Stomach (tissue), 9 donors: ENCODE results near the gene RPSA. TPM values are rescaled to one million over a fixed set of nuclear protein-coding genes. Genes with fewer than 3 reads are reported as not detected.

ENCODE experiments used
- DNase-seq, 2 donors: peaks; one replicate each; pipeline versions ENCODE4 v3.0.0 to v3.0.0-alpha.2; 2013 to 2019
- H3K27ac ChIP-seq, 5 donors: fragments of 200-600 bp in 4 of 5; sonication (generic) in 4 of 5; one replicate each; pipeline ENCODE4 v1.5.1; 2013 to 2019; ENCODE audit warnings: mild to moderate bottlenecking in 1 of 5, moderate library complexity in 1 of 5
- H3K27me3 ChIP-seq, 3 donors: fragments of 200-600 bp; sonication (generic); one replicate each; pipeline ENCODE4 v1.5.1; 2017 to 2019; ENCODE audit warnings: mixed run types in 1 of 3
- H3K36me3 ChIP-seq, 4 donors: fragments of 200-600 bp; sonication (generic); 1 replicate in 3 of 4; 2 replicates in 1 of 4; pipeline ENCODE4 v1.5.1; 2016 to 2019
- H3K4me1 ChIP-seq, 4 donors: fragments of 200-600 bp; sonication (generic); one replicate each; pipeline ENCODE4 v1.5.1; 2016 to 2019
- H3K4me3 ChIP-seq, 4 donors: fragments of 200-600 bp; sonication (generic) in 3 of 4; one replicate each; pipeline ENCODE4 v1.5.1; 2016 to 2019; ENCODE audit warnings: mild to moderate bottlenecking in 1 of 4
- H3K9me3 ChIP-seq, 4 donors: fragments of 200-600 bp; sonication (generic); one replicate each; pipeline ENCODE4 v1.5.1; 2016 to 2019
- CTCF ChIP-seq, 7 experiments: fragments of 450-650 bp in 4 of 7; fragments of 200-600 bp in 3 of 7; sonication (generic) in 3 of 7; IDR thresholded peaks; one replicate each; pipeline ENCODE4 v1.5.1; 2016 to 2019; ENCODE audit warnings: antibody characterized with exemption in 7 of 7, control low read depth in 2 of 7, mild to moderate bottlenecking in 1 of 7
- EP300 ChIP-seq: sonication (generic); formaldehyde crosslinking; IDR thresholded peaks from one replicate; pipeline ENCODE4 v1.6.1; 2017; ENCODE audit warnings: antibody characterized with exemption
- POLR2A ChIP-seq, 4 donors: fragments of 450-650 bp; IDR thresholded peaks; one replicate each; pipeline ENCODE4 v1.6.1; 2016; ENCODE audit warnings: antibody characterized with exemption in 4 of 4, control low read depth in 2 of 4, mild to moderate bottlenecking in 1 of 4, moderate library complexity in 1 of 4
- POLR2AphosphoS5 ChIP-seq, 3 donors: sonication (generic); formaldehyde crosslinking; IDR thresholded peaks; one replicate each; pipeline ENCODE4 v1.6.1; 2016; ENCODE audit warnings: antibody characterized with exemption in 3 of 3
- WGBS, 5 donors: extraction: QIAGEN DNeasy Blood & Tissue Kit in 3 of 5; methylation state at CpG; one replicate each; pipeline versions ENCODE4 v1.1.5 to v1.1.7; 2013 to 2018; 5-methylcytosine and 5-hydroxymethylcytosine counted together
- intact Hi-C: fragments of 100-400 bp; cut with DNase I; formaldehyde crosslinking; loops from one replicate; pipeline ENCODE4 v1.15.1; 2023; ENCODE audit warnings: low total_unique reads
- polyA plus RNA-seq, 3 donors: library from polyadenylated mRNA; stranded (reverse); fragments of 200-250 nt; gene quantifications; one replicate each; pipeline ENCODE4 v1.2.3, GENCODE V29; 2013
- total RNA-seq, 5 donors: library from RNA; depleted of rRNA; stranded (reverse); fragments of >200 nt; gene quantifications; one replicate each; pipeline versions ENCODE4 v1.1.0 to v1.2.3, GENCODE V29; 2014 to 2016
- donor health status: healthy with polysubstance abuse.
- donor health status: Bipolar disorder and iron deficiency.
- donor health status: healthy.

RPSA gene
- total and polyA plus RNA-seq, 8 donors: 346 to 2,119 (median 1,066) TPM

- Histone ChIP-seq H3K9me3 (no peaks in the 10 kb centered on the region), H3K4me3 (no peak overlapping the region), H3K4me1 (peaks cover 5 to 22% (median 14%) of the 10 kb centered on the region in 4 donors), H3K36me3 (no peaks in the 10 kb centered on the region), H3K27me3 (no peaks in the 10 kb centered on the region), H3K27ac (no peak overlapping the region)
- TF ChIP-seq EP300: no peak
- peak in 5 of 7 experiments; percentile 39 to 66 (median 54) for TF ChIP-seq CTCF (IDR thresholded peaks at IDR 0.05)
- TF ChIP-seq POLR2AphosphoS5 (IDR thresholded peaks at IDR 0.05): peak in 1 of 3 donors; percentile 16
- DNase-seq: peak; percentile 74 to 85
- intact Hi-C loops: loop anchor here (10.0 kb wide), 1 partner anchor 183 kb away; the partner anchor contains the start of gene XIRP1
- WGBS, 5 donors: 14 to 41% (median 24%) methylated on average over 4 of the region's 4 CpGs
These were observed 28.4 kb upstream of the RPSA start for GRCh38 chr3:39378088-39378487.

GRCh38 chr3:39378957-39379777 is 27.4 kb upstream of the RPSA start:
- 55 to 78% (median 62%) methylated on average over 10 of the region's 10 CpGs for WGBS, 5 donors
- no peaks in the 10 kb centered on the region for H3K9me3 ChIP-seq
- H3K4me1 ChIP-seq: peaks cover 5 to 22% (median 14%) of the 10 kb centered on the region in 4 donors
- no peak overlapping the region for H3K4me3 ChIP-seq
- intact Hi-C loops: loop anchor here (10.0 kb wide), 1 partner anchor 184 kb away; the partner anchor contains the start of gene XIRP1
- no peaks in the 10 kb centered on the region for H3K36me3 ChIP-seq
- H3K27ac ChIP-seq: peak overlapping the region; percentile 16 to 72 (median 30)
- H3K27me3 ChIP-seq: no peaks in the 10 kb centered on the region
- peak in 1 of 3 donors; percentile 32 for TF ChIP-seq POLR2AphosphoS5 (IDR thresholded peaks at IDR 0.05)
- TF ChIP-seq CTCF (IDR thresholded peaks at IDR 0.05): no peak
- peak in 1 of 2 donors; percentile 52 for DNase-seq

GRCh38 chr3:39379778-39380155 is 26.8 kb upstream of the RPSA start:
- intact Hi-C loops: loop anchor here (10.0 kb wide), 1 partner anchor 185 kb away; the partner anchor contains the start of gene XIRP1
- TF ChIP-seq POLR2AphosphoS5 (IDR thresholded peaks at IDR 0.05): no peak
- TF ChIP-seq CTCF (IDR thresholded peaks at IDR 0.05): no peak
- no peak for TF ChIP-seq EP300
- TF ChIP-seq POLR2A (IDR thresholded peaks at IDR 0.05): no peak
- H3K9me3 ChIP-seq: no peaks in the 10 kb centered on the region
- H3K36me3 ChIP-seq: no peaks in the 10 kb centered on the region
- WGBS, 5 donors: 83 to 95% (median 90%) methylated on average over 5 of the region's 5 CpGs
- DNase-seq: no peak
- peak overlapping the region; percentile 16 to 72 (median 30) for H3K27ac ChIP-seq
- H3K4me1 ChIP-seq: peaks cover 5 to 27% (median 19%) of the 10 kb centered on the region in 4 donors
- no peaks in the 10 kb centered on the region for H3K27me3 ChIP-seq
- no peak overlapping the region for H3K4me3 ChIP-seq

GRCh38 chr3:39381432-39381831 is 25.1 kb upstream of the RPSA start:
- 87 to 93% (median 88%) methylated on average over 3 of the region's 3 CpGs for WGBS, 5 donors
- TF ChIP-seq POLR2A (IDR thresholded peaks at IDR 0.05): no peak
- no peak for TF ChIP-seq EP300
- no peak for TF ChIP-seq CTCF (IDR thresholded peaks at IDR 0.05)
- no peak for TF ChIP-seq POLR2AphosphoS5 (IDR thresholded peaks at IDR 0.05)
- Histone ChIP-seq H3K36me3 (no peaks in the 10 kb centered on the region), H3K4me1 (peaks cover 22 to 44% (median 33%) of the 10 kb centered on the region in 4 donors), H3K27me3 (no peaks in the 10 kb centered on the region), H3K9me3 (no peaks in the 10 kb centered on the region), H3K27ac (no peak overlapping the region), H3K4me3 (no peak overlapping the region)
- intact Hi-C loops: no loop called here
- no peak for DNase-seq
